Measurements from ENCODE around the gene DNMBP.

The DNMBP gene

GRCh38 chr10:99927721-99928280 is 81.9 kb downstream of the DNMBP start:
- H3K4me3 ChIP-seq (IDR thresholded peaks at IDR 0.05; ENCODE audit: insufficient read depth, low read depth, low read length) = no peak overlapping the region
- H2AFZ ChIP-seq (ENCODE audit: low read depth) = no peak overlapping the region
- no peak overlapping the region for H3K4me2 ChIP-seq
- no peaks in the 10 kb centered on the region for H3K27me3 ChIP-seq (ENCODE audit: insufficient read depth, low read depth)
- no peak overlapping the region for H3K9ac ChIP-seq
- H3K36me3 ChIP-seq (ENCODE audit: insufficient read depth) = no peaks in the 10 kb centered on the region
- no peaks in the 10 kb centered on the region for H4K20me1 ChIP-seq (ENCODE audit: insufficient read depth)
- H3K27ac ChIP-seq = no peak overlapping the region
- no peaks in the 10 kb centered on the region for H3K4me1 ChIP-seq (ENCODE audit: low read depth, poor library complexity, severe bottlenecking)
- H3K79me2 ChIP-seq (ENCODE audit: insufficient read depth, low read depth) = no peaks in the 10 kb centered on the region
- TF ChIP-seq CTCF (conservative IDR thresholded peaks at IDR 0.05; ENCODE audit: low read depth, low read length) = no peak

- Histone ChIP-seq H2AFZ (ENCODE audit: low read depth) (no peak overlapping the region), H3K4me2 (no peak overlapping the region), H3K36me3 (ENCODE audit: insufficient read depth) (no peaks in the 10 kb centered on the region), H3K27me3 (ENCODE audit: insufficient read depth, low read depth) (no peaks in the 10 kb centered on the region), H3K4me3 (IDR thresholded peaks at IDR 0.05; ENCODE audit: insufficient read depth, low read depth, low read length) (no peak overlapping the region), H4K20me1 (ENCODE audit: insufficient read depth) (no peaks in the 10 kb centered on the region), H3K9ac (no peak overlapping the region), H3K4me1 (ENCODE audit: low read depth, poor library complexity, severe bottlenecking) (no peaks in the 10 kb centered on the region), H3K27ac (no peak overlapping the region), H3K79me2 (ENCODE audit: insufficient read depth, low read depth) (no peaks in the 10 kb centered on the region)
- no peak for TF ChIP-seq CTCF (conservative IDR thresholded peaks at IDR 0.05; ENCODE audit: low read depth, low read length)
Measured at GRCh38 chr10:99926925-99927720, 82.6 kb downstream of the DNMBP start.

GRCh38 chr10:99924451-99925255 is 85.1 kb downstream of the DNMBP start:
- H3K79me2 ChIP-seq (ENCODE audit: insufficient read depth, low read depth) = no peaks in the 10 kb centered on the region
- no peak overlapping the region for H3K27ac ChIP-seq
- no peaks in the 10 kb centered on the region for H3K36me3 ChIP-seq (ENCODE audit: insufficient read depth)
- H2AFZ ChIP-seq (ENCODE audit: low read depth) = no peak overlapping the region
- H3K4me3 ChIP-seq (IDR thresholded peaks at IDR 0.05; ENCODE audit: insufficient read depth, low read depth, low read length) = no peak overlapping the region
- TF ChIP-seq CTCF (conservative IDR thresholded peaks at IDR 0.05; ENCODE audit: low read depth, low read length) = no peak
- H3K4me1 ChIP-seq (ENCODE audit: low read depth, poor library complexity, severe bottlenecking) = no peaks in the 10 kb centered on the region
- no peaks in the 10 kb centered on the region for H3K27me3 ChIP-seq (ENCODE audit: insufficient read depth, low read depth)
- no peak overlapping the region for H3K4me2 ChIP-seq
- H4K20me1 ChIP-seq (ENCODE audit: insufficient read depth) = no peaks in the 10 kb centered on the region
- H3K9ac ChIP-seq = no peak overlapping the region

- Histone ChIP-seq H3K9ac (no peak overlapping the region), H3K36me3 (ENCODE audit: insufficient read depth) (no peaks in the 10 kb centered on the region), H2AFZ (ENCODE audit: low read depth) (no peak overlapping the region), H3K4me2 (no peak overlapping the region), H3K27me3 (ENCODE audit: insufficient read depth, low read depth) (no peaks in the 10 kb centered on the region), H4K20me1 (ENCODE audit: insufficient read depth) (no peaks in the 10 kb centered on the region), H3K4me1 (ENCODE audit: low read depth, poor library complexity, severe bottlenecking) (no peaks in the 10 kb centered on the region), H3K27ac (no peak overlapping the region), H3K4me3 (IDR thresholded peaks at IDR 0.05; ENCODE audit: insufficient read depth, low read depth, low read length) (no peak overlapping the region), H3K79me2 (ENCODE audit: insufficient read depth, low read depth) (no peaks in the 10 kb centered on the region)
- no peak for TF ChIP-seq CTCF (conservative IDR thresholded peaks at IDR 0.05; ENCODE audit: low read depth, low read length)
Measured at GRCh38 chr10:99921948-99922347, 87.8 kb downstream of the DNMBP start.
